ENCODE measurements around the gene NDUFS6.

NDUFS6 gene

GRCh38 chr5:1782385-1783215 lies 18.6 kb upstream of the NDUFS6 start:
- in situ Hi-C loops (cut with MboI; ENCODE audit: low sequenced_read_pairs, unreplicated experiment) = no loop called here
- no peak for DNase-seq (ENCODE audit: low spot score)
- TF ChIP-seq CTCF (IDR thresholded peaks at IDR 0.05; ENCODE audit: borderline replicate concordance, control extremely low read depth, extremely low read depth, insufficient read depth, missing control alignments) = no peak

DNA sequence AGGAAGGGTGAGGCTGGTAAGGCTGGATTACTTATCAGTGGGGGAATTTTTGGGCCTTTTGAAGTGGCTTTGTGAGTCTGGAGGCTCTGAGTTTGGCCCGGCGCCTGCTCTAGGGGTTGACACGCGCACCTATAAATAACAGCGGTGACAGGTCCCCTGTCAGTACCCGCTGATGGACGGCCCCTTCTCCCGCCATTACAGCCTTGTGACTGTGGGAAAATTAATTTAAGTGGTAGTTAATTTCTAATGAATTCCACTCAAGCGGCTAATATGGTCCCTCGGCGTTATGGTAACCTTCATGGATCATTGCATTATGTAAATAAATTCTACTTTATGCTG lies 18.0 kb upstream of the NDUFS6 start:
- in situ Hi-C loops (cut with MboI; ENCODE audit: low sequenced_read_pairs, unreplicated experiment) = no loop called here
- peak; percentile 78 for DNase-seq (ENCODE audit: low spot score)
- no peak for TF ChIP-seq CTCF (IDR thresholded peaks at IDR 0.05; ENCODE audit: borderline replicate concordance, control extremely low read depth, extremely low read depth, insufficient read depth, missing control alignments)

DNA sequence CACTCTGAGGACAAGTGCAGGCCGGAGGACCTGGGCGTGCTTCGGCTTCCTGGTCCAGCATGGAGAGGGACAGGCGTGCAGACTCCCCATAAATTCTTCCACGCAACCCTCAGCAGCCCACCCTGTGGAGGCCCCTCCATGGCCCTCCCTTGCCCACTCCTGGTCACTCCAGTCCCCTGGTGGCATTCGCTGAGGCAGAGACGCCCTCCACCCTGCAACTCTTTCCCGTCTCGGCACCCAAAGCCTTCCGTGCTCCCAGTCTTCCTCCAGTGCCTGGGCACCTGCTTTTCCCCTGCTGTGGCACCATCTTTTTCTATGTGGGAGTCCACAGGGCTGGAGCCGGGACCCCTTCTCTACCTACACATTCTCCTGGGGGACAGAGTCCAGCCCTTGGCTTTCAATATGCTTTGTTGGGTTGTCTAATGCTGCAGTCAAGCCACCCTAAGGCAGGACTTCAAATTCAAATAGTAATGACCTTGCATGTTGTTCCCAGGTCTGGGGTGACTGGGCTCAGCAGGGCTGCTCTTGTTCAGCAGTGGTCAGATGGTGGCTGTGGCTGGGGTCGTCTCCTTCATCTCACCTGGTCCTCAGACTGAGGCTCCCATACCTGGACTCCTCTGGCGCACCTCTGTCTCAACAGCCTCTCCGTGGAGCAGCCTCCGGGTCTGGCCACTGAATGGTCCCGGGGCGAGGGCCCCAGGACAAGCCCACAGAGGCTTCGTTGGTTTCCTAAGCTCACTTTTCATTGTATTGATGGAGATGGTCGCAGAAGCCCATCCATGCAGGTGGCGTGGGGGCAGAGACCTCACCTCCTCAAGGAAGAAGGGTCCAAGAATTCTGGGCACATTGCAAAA lies 16.8 kb upstream of the NDUFS6 start:
- in situ Hi-C loops (cut with MboI; ENCODE audit: low sequenced_read_pairs, unreplicated experiment) = no loop called here
- TF ChIP-seq CTCF (IDR thresholded peaks at IDR 0.05; ENCODE audit: borderline replicate concordance, control extremely low read depth, extremely low read depth, insufficient read depth, missing control alignments) = no peak
- no peak for DNase-seq (ENCODE audit: low spot score)

DNA sequence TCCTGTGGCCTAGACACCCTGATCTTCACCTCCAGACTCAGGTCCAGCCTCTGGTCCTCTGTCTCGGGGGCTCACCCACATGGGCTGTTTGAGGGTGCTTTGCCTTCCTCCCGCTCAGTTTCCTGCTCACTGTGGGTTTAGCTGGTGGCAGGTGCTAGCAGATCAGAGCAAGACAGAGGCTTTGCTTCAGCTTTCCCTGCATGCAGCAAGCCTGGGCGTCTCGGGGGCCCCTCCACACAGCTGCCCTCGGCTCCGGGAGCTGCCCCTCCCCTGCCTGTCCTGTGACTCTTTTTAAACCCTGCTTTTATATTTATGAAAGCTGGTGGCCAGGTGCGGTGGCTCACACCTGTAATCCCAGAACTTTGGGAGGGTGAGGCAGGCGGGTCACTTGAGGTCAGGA lies 16.1 kb upstream of the NDUFS6 start:
- DNase-seq (ENCODE audit: low spot score) = no peak
- in situ Hi-C loops (cut with MboI; ENCODE audit: low sequenced_read_pairs, unreplicated experiment) = no loop called here

DNA sequence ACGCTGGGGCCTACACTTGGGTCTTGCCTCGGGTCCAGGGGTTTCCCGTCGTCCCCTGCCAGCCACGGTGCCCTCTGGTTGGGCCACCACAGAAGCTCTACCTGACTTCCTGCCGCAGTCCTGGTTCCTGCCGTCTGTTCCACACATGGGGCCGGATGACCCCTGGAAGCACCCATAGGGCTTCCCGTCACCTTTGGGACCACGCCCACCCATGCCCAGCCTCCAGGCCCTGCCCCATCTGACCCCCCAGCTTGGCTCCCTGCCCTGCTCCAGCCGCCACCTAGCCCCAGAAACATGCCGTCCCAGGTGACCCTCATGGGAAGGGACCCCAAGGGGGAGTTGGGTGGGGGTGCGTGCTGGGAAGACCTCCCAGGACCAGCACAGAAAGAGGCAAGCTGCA lies 15.2 kb upstream of the NDUFS6 start:
- no peak for DNase-seq (ENCODE audit: low spot score)
- in situ Hi-C loops (cut with MboI; ENCODE audit: low sequenced_read_pairs, unreplicated experiment) = no loop called here
- no peak for TF ChIP-seq CTCF (IDR thresholded peaks at IDR 0.05; ENCODE audit: borderline replicate concordance, control extremely low read depth, extremely low read depth, insufficient read depth, missing control alignments)

More for the DNA sequence above, 16.1 kb upstream of the NDUFS6 start:
- TF ChIP-seq CTCF (IDR thresholded peaks at IDR 0.05; ENCODE audit: borderline replicate concordance, control extremely low read depth, extremely low read depth, insufficient read depth, missing control alignments) = no peak

DNA sequence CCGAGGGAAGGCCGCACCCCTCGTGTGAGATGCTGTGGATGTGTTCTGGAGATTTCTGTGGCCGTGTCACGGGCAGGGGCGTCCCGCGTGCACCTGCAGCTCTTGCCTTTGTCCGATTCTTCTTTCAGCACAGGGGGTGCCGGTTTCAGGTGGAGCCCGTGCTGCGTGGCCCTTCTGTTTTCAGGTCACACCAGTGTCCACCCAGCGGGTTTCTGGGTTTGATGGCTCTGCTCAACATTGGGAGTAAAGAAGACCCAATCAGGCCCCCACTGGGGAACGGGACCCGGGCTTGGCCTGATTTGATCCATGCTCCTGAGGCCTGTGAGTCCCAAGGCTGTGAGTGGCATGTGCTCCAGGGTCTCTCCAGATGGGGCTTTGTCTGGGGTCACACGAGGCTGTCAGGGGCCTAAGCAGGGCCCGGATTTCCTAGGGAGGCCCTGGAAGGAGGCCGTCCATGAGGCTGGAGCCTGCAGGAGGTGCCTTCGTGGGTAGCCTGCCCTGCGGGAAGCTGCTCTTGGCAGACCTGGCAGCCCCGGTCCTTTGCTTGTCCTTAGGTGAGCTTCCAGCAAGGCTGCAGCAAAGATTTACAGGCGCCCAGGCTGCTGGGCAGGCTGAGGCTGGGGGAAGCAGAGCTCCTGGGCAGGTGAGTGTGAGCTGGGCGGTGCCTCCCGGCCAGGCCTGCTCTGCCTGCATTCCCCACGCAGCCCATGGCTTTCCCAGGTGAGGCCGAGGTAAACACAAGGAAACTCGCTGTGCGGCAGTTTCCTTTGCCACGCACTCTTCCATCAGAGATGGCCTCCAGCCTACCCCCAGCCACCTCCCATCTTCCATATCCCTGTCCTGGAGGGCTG lies 14.4 kb upstream of the NDUFS6 start:
- in situ Hi-C loops (cut with MboI; ENCODE audit: low sequenced_read_pairs, unreplicated experiment) = no loop called here
- TF ChIP-seq CTCF (IDR thresholded peaks at IDR 0.05; ENCODE audit: borderline replicate concordance, control extremely low read depth, extremely low read depth, insufficient read depth, missing control alignments) = no peak
- DNase-seq (ENCODE audit: low spot score) = no peak

Measured in GM13976 (cell line).